GM19238 (cell line): Measurements from ENCODE around the gene ZNF724.
"Not testable (repeated sequence)": the region's sequence is repeated elsewhere in the genome, so short reads cannot be mapped to it uniquely, and the experiment has no call there.

Experiments used
- DNase-seq: peaks from one replicate; pipeline ENCODE4 v3.0.0; 2011; ENCODE audit warnings: low spot score; ENCODE audit not compliant: insufficient read length

The ZNF724 gene

DNA sequence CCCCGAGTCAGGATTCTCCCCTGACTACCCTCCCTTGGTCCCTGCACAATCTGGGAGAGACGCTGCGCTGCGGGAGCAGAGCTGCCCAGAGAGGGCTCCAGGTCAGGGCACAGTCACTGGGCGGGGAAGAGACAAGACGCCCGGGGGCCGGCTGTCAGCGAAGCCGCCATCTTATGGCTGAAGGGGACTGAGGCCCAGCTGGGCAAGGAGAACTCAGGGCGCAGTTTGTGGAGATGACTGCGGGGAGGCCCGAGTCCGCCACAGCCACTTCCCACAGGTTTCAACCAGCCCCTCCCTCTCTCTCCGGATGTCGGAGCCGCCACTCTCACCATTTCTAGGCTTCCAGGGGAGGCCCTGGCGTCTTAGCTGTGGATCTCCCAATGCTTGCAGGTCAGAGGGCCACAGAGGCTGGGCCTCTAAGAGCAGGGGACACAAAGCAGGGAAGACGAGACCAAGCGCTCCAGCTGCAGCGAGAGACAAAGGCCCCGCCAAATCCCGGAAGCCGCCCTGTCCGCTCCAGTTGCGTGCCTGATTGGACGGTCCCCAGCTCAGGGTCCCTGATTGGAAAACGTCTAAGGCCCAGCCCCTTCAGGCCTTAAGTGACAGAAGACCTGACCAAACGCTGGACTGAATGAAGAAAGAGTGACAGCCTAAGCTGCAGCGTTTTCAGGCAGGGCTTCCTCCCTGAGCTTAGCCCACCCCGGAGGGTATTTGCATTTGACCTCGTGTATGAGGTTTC, at the start of gene ZNF724:
ZNF724 (minus strand) TSS at position 484 of the 739 bp plus-strand sequence; CDS start at position 332, 152 bp downstream.
- DNase-seq, result peak; percentile 88

DNA sequence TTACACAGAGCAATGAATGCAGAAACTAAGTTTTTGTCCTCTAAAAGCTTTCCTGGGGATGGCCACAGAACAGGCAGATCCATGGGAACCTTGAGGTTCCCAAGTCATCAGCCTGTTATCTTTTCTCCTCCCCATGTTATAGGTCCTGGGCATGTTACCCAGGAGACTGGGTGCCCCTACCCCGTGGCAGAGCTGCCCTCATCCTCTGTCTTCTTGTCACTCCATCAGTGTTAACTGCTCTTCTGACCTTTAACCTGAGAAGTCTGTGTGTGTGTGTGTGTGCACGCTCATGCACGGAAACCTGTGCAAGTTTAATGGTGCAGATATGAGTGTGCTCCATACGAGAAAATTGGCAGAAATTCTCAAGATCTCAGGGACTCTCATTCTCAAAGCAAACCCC, 43.9 kb upstream of the ZNF724 start:
- no peak for DNase-seq

DNA sequence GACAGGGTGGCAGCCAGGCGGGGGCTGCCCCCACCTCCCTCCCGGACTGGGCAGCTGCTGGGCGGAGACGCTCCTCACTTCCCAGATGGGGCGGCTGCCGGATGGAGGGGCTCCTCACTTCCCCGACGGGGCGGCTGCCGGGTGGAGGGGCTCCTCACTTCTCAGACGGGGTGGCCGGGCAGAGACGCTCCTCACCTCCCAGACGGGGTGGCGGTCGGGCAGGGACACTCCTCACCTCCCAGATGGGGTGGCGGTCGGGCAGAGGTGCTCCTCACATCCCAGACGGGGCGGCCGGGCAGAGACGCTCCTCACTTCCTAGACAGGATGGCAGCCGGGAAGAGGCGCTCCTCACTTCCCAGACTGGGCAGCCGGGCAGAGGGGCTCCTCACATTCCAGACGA, 39.8 kb upstream of the ZNF724 start:
- not testable (repeated sequence) for DNase-seq

DNA sequence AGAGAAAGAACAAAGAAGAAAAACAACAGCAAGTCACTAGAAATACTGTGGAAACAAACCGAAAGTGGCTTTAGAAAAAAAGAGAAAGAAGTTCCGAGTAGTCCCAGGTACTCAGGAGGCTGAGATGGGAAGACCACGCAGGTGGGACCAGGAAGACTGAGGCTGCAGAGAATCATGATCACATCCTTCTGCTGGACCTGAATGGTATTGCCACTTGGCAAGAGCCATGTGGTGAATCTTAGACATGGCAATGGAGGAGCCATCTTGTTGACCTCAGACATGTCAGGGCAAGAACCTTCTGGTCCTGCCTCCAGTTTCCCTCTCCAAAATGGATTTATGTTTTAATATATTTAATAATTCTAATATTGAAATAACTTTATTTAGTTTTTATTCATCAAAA, 37.4 kb upstream of the ZNF724 start:
- no peak for DNase-seq

DNA sequence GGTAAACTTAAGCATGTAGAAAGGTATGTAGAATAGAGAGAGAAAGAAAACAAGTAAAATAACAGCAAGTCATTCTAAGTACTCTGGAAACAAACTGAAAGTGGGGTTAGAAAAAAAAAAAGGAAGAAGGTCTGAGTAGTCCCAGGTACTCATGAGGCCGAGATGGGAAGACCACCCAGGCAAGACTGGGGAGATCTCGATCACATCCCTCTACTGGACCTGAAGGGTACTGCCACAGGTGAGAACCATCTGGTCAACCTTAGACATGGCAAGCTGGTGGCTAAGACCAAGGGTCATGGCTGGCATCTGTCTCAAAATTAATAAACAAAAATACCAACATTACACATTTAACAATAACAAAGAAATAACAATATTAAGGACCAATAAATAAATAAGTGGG, 36.3 kb upstream of the ZNF724 start:
- DNase-seq, result no peak

DNA sequence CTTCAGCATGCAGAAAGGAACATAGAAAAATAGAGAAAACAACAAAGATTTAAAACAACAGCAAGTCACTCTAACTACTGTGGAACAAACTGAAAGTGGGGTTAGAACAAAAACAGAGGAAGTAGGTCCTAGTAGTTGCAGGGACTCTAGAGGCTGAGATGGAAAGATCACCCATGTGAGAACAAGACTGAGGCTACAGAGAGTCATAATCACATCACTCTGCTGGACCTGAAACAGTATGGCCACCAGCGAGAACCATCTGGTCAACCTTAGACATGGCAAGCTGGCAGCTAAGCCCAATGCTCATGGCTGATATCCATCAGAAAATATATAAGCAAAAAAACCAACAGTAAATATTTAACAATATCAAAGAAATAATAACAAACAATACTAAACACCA, 35.8 kb upstream of the ZNF724 start:
- DNase-seq, result no peak

DNA sequence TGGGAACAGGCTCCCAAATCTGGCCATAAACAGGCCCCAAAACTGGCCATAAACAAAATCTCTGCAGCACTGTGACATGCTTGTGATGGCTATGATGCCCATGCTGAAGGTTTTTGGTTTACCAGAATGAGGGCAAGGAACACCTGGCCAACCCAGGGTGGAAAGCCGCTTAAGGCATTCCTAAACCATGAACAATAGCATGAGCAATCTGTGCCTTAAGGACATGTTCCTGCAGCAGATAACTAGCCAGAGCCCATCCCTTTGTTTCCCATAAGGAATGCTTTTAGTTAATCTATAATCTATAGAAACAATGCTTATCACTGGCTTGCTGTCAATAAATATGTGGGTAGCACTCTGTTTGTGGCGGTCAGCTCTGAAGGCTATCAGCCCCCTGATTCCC, 35.1 kb upstream of the ZNF724 start:
- DNase-seq, result not testable (repeated sequence)

DNA sequence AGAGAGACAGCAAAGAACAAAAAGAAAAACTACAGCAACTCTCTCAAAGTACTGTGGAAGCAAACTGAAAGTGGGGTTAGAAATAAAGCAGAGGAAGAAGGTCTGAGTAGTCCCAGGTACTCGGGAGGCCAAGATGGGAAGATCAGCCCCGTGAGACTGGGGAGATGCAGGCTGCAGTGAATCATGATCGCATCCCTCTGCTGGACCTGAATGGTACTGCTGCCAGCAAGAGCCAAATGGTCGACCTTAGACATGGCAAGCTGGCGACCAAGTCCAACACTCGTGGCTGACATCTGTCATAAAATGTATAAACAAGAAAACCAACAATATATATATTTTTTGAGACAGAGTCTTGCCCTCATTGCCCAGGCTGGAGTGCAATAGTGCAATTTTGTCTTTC, 33.7 kb upstream of the ZNF724 start:
- no peak for DNase-seq

DNA sequence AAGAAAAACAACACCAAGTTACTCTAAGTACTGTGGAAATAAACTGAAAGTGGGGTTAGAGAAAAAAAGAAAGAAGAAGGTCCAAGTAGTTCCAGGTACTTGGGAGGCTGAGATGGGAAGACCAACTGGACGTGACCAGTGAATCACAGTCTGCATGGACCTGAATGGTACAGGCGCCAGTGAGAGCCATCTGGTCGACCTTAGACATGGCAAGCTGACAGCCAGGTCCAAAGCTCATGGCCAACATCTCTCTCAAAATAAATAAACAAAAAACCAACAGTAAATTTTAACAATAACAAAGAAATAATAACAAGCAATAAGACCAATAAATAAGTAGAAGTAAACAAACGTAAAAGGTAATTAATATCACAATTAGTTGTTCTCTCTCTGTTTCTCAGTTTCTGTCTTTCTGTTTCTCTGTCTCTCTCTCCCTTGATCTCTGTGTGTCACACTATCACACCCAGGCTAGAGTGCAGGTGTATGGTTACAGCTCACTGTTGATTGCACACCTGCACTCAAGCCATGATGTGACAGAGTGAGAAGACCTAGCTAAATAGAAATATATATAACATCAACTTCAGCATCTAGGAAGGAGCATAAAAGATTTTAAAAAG, 31.6 kb upstream of the ZNF724 start:
- no peak for DNase-seq

DNA sequence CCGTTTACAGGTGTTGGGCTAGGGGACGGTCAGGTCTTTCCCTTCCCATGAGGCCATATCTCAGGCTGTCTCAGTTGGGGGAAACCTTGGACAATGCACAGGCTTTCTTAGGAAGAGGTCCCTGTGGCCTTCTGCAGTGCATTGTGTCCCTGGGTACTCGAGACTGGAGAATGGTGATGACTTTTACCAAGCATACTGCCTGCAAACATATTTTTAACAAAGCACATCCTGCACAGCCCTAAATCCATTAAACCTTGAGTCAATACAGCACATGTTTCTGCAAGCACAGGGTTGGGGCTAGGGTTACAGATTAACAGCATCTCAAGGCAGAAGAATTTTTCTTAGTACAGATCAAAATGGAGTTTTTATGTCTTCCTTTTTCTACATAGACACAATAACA, 27.9 kb upstream of the ZNF724 start:
- not testable (repeated sequence) for DNase-seq

DNA sequence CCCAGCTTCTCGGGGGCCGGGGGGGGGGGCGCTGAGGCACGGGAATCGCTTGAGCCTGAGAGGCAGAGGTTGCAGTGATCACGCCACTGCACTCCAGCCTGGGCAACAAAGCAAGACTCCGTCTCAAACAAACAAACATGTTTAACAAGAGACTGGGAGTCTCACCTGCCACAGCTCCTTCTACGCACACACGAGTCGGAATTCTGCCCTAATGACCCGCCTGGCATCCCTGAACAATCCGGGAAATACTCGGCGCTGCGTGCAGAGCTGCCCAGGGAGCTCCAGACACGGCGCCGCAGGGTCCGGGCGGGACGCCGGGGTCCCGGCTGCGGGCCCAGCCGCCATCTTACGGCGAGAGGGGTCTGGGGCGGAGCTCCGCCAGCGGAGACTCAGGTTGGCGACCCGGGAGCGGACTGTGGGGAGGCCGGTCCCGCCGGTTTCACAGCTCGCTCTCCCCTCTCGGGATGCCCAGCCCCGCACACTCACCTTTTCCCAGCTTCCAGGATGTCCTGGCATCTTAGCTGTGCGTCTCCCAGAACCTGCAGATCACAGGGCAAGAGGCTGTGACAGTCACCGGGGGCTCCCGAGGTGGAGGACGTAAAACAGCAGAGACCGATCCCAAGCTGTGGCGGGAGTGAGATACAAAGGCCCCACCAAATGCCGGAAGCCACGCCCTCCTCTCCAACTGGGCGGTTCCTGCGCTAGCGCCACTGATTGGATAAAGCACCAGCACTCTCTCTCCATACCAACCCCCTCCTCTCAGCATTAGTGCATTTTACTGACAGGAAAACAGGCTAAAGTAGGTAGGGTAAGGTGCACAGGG, 23.6 kb upstream of the ZNF724 start:
- DNase-seq, result peak; percentile 73

DNA sequence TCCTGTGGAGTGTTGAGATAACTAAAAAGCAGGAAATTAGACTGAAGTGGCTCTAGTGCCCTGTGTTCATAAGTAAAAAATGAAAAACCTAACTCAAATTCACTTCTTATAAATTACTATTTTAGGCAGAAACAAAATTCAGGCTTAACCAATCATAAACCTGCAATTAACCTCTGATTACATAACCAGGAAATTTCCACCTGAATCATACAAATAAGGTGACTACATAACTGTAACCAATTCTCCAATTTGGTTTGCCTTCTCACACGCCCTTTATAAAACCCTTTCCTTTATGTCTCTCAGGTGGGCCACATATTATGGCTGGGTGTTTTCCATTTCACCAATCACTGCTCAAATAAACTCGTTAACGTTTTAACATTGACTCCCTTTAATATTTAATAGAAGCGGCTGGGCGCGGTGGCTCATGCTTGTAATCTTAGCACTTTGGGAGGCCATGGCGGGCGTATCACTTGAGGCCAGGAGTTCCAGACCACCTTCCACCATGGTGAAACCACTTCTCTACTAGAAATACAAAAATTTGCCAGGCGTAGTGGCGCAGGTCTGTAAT, 22.9 kb upstream of the ZNF724 start:
- no peak for DNase-seq

DNA sequence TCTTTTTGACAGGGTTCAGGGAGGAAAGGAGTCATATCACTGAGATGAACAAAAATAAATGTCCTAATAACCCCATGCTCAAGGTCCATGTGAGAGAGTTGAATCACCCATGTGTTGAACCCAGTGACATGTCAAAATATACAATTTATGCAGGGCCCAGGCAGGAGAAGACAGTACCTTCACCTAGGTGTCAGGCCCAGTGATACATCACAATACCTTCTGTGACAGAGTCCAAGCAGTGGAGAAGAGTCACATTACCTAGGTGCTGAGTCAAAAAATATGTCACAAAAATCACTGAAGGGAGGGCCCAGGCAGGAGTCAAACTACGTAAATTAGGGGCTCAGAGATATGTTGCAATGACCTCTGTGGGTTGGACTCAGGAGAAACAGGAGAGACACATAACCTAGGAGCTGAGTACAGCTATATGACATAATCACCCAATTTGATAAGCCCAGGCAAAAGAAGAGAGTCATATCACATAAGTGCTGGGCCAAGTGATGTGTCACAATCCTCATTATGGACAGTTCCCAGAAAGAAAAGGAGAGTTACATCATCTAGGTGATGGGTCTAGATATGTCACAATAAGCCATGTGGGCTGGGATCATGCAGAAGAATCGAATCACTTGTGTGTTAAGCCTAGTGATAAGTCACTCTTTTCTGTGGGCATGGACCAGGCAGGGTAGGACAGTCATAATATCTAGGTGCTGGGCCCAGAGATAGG, 13.8 kb upstream of the ZNF724 start:
- no peak for DNase-seq

DNA sequence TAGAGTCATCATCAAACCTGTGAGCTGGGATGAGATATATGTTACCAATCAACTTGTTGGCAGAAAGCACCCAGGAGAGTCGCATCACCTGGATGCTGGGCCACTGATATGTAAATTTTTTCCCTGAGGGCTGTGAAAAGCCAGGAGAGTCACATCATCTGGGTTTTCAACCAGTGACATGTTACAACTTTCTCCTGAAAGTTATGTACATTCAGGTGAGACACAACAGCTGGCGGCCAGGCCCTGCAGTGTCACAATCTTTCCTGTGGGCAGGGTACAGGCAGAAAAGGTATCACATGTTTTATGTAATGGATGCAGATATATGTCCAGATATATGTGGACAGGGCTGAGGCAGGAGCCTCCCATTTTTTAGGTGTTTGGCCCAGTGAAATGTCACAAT, 13.2 kb upstream of the ZNF724 start:
- no peak for DNase-seq

DNA sequence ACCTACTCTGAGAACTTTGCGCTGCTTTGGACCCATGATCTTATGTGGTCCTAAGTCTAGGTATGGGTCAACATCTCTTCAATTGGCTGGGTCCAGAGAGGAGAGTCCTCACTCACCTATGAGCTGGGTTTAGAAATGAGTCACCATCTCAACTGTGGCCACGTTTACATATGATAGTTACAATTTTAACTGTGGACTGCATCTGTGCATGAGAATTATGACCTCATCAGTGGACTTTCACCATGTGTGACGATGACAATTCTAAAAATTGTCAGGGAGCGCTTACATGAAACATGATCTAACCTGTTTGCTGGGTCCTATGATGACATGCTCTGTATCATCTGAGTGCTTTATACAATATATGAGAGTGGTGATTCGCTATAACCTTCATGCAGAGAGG, 12.7 kb upstream of the ZNF724 start:
- DNase-seq, result no peak

DNA sequence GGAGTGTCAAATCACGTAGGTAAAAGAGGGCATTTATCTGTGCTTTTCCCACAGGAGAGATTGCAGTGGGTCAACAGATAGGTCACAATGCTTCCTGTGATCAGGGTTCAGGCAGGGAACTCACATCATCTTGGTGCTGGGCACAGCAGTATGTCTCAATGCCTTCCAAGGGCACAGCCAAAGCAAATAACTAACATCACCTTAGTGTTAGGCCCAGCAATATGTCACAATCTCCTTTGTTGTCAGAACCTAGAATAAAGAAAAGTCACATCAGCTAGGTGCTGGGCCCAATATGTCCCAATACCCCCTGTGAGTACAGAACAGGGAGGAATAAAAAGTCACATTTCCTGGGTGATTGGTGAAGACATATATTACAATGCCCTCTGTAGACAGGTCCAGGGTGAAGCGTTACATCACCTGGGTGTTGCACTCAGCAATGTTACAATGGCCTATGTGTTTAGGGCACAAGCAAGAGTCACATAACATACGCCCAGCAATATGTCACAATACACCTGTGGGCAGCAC, 11.4 kb upstream of the ZNF724 start:
- no peak for DNase-seq

DNA sequence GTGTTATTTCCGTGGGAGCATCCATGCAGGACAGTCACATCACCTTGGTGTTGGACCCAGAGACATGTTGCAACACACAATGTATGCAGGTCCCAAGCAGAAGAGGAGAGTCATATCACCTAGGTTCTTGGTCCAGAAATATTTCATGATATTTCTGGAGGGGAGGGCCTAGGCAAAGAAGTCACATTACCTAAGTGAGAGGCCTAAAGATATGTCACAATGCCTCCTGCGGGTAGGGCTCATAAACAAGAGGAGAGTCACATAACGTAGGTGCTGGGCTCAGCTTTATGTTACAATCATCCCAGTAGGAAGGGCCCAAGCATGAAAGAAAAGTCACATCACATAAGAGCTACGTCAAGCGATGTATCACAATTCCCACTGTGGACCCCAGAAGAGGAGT, 10.8 kb upstream of the ZNF724 start:
- DNase-seq, result no peak

DNA sequence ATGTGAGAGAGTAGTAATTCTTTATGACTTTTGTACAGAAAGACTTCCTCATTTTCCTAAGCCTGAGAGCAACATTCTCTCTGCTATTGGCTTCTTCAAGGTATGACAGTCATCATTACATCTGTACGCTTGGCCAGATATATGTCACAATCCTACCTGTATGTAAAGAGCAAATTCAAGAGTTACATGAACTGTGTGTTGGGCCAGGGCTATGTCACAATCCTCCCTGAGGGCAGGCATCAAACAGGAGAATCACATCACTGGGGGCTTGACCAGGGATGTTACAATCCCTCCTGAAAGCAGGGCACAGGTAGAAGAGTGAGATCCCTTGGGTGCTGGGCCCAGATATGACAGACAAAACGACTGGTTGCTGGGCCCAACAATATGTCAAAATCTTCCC, 9.8 kb upstream of the ZNF724 start:
- no peak for DNase-seq

DNA sequence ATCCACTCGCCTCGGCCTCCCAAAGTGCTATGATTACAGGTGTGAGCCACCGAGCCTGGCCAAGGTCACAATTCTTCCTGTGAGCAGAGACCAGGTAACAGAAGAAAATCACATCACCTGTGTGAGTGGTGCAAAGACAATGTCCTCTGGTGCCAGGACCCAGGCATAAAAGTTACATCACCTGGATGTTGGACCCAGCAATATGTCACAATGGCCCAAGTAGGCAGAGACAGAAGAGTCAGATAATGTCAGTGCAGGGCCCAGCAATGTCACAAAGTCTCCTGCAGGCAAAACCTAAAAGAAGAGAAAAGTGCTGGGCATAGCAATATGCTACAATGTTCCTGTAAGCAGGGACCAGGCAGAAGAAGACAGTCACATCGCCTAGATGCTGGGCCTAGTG, 5.5 kb upstream of the ZNF724 start:
- DNase-seq, result no peak

DNA sequence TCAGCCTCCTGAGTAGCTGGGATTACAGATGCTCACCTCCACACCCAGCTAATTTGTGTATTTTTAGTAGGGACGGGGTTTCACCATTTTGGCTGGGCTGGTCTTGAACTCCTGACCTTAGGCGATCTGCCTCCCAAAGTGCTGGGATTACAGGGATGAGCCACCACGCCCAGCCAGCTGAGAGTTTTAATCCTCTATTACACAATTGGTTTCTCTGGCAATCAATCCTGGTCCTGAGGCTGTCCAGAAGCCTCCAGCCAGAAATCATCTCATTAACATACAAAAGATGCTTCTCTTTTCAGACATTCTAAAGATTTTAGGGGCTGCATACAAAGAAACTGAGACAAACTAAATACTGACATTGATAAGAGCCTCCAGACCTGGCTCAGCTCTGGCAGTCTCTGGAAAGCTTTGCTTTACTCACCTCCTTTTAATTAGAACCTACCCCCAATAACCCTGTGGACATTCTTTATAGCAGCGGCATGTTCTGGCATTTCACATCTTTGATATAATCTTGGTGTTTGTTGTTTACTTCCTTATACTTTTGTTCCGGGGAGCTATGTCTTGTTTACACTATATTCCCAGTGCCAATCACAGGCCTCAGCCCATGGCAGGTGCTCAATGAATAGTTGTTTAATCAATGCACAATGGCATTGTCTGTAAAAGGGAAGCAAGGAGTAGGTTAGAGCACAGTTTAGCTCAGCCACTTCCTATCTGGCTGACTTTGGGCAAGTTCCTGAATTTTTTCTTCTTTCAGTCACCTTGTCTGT, 4.1 kb upstream of the ZNF724 start:
- DNase-seq, result no peak
